ENCODE data around the gene MIR17HG. TPM values are rescaled to one million over a fixed set of nuclear protein-coding genes. Genes with fewer than 3 reads are reported as not detected.

Gene MIR17HG
- total RNA-seq: 10 to 100 TPM; 22.8 to 23.0 TPM
- 22.8 TPM for polyA plus RNA-seq (2013, experiment 1 of 2)
- polyA plus RNA-seq (2013, experiment 2 of 2): 23.4 TPM
- long read RNA-seq, experiment 1, partial matches to known transcripts: 0 of 3 reads
- long read RNA-seq, experiment 1, other reads (novel, unspliced or antisense): 2 of 3 reads
- long read RNA-seq, experiment 2, partial matches to known transcripts: 0 of 1 reads
- long read RNA-seq, experiment 2, other reads (novel, unspliced or antisense): 1 of 1 reads
- long read RNA-seq, experiment 3: 0 reads
- long read RNA-seq, experiment 4: 0 reads

- peak within 1 kb of the TSS; percentile 88 for H3K4me3 ChIP-seq (ENCODE audit: low read length)
- TF ChIP-seq, protein P1, sequence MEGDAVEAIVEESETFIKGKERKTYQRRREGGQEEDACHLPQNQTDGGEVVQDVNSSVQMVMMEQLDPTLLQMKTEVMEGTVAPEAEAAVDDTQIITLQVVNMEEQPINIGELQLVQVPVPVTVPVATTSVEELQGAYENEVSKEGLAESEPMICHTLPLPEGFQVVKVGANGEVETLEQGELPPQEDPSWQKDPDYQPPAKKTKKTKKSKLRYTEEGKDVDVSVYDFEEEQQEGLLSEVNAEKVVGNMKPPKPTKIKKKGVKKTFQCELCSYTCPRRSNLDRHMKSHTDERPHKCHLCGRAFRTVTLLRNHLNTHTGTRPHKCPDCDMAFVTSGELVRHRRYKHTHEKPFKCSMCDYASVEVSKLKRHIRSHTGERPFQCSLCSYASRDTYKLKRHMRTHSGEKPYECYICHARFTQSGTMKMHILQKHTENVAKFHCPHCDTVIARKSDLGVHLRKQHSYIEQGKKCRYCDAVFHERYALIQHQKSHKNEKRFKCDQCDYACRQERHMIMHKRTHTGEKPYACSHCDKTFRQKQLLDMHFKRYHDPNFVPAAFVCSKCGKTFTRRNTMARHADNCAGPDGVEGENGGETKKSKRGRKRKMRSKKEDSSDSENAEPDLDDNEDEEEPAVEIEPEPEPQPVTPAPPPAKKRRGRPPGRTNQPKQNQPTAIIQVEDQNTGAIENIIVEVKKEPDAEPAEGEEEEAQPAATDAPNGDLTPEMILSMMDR (conservative IDR thresholded peaks at IDR 0.05): no peak
- peak within 1 kb of the TSS; percentile 94 for H3K27ac ChIP-seq (ENCODE audit: low read depth, low read length)
- peak within 1 kb of the TSS; percentile 79 for H3K9ac ChIP-seq (ENCODE audit: extremely low read depth, low read length, poor library complexity, severe bottlenecking)
- Mint-ChIP-seq H3K4me3 (peak within 1 kb of the TSS; percentile 77), H3K27ac (peak within 1 kb of the TSS; percentile 95), H3K9me3 (no peaks in the 10 kb centered on the region), H3K27me3 (ENCODE audit: insufficient read depth) (peaks cover 15% of the 10 kb centered on the region), H3K4me1 (peaks cover 22% of the 10 kb centered on the region), H3K36me3 (ENCODE audit: low read depth) (peaks cover 35% of the 10 kb centered on the region)
- H3K4me1 ChIP-seq (ENCODE audit: control insufficient read depth, insufficient read depth, low read length): peaks cover 2% of the 10 kb centered on the region
- WGBS, 2 experiments (ENCODE audit: insufficient coverage in 1 of 2, insufficient read length in 1 of 2): 0% methylated on average over 19 to 103 of the region's 103 CpGs
- H3K36me3 ChIP-seq (ENCODE audit: control insufficient read depth, insufficient read depth, low read length): peaks cover 32% of the 10 kb centered on the region
- peak; percentile 95 for DNase-seq
- H3K9me3 ChIP-seq (ENCODE audit: control insufficient read depth, low read length): no peaks in the 10 kb centered on the region
- H3K27me3 ChIP-seq (ENCODE audit: control insufficient read depth, insufficient read depth, low read length, poor library complexity, severe bottlenecking): peaks cover 10% of the 10 kb centered on the region
Measured at GRCh38 chr13:91347202-91347995, at the start of gene MIR17HG. TSS of gene MIR17HG (plus strand) at chr13:91347687.

GRCh38 chr13:91298060-91298459 is 49.4 kb upstream of the MIR17HG start:
- Mint-ChIP-seq H3K36me3 (ENCODE audit: low read depth) (no peaks in the 10 kb centered on the region), H3K27ac (no peak overlapping the region), H3K4me1 (no peaks in the 10 kb centered on the region), H3K4me3 (no peak overlapping the region), H3K9me3 (no peaks in the 10 kb centered on the region), H3K27me3 (ENCODE audit: insufficient read depth) (no peaks in the 10 kb centered on the region)
- TF ChIP-seq, protein P1 (conservative IDR thresholded peaks at IDR 0.05): no peak
- DNase-seq: no peak
- no peaks in the 10 kb centered on the region for H3K4me1 ChIP-seq (ENCODE audit: control insufficient read depth, insufficient read depth, low read length)
- no peak overlapping the region for H3K27ac ChIP-seq (ENCODE audit: low read depth, low read length)
- no peaks in the 10 kb centered on the region for H3K36me3 ChIP-seq (ENCODE audit: control insufficient read depth, insufficient read depth, low read length)
- no CpG with 5 or more reads among the region's 1 CpG for WGBS, 2 experiments (ENCODE audit: insufficient coverage in 1 of 2, insufficient read length in 1 of 2)
- no peaks in the 10 kb centered on the region for H3K27me3 ChIP-seq (ENCODE audit: control insufficient read depth, insufficient read depth, low read length, poor library complexity, severe bottlenecking)
- H3K9me3 ChIP-seq (ENCODE audit: control insufficient read depth, low read length): no peaks in the 10 kb centered on the region
- H3K9ac ChIP-seq (ENCODE audit: extremely low read depth, low read length, poor library complexity, severe bottlenecking): no peak overlapping the region
- H3K4me3 ChIP-seq (ENCODE audit: low read length): no peak overlapping the region

DNA sequence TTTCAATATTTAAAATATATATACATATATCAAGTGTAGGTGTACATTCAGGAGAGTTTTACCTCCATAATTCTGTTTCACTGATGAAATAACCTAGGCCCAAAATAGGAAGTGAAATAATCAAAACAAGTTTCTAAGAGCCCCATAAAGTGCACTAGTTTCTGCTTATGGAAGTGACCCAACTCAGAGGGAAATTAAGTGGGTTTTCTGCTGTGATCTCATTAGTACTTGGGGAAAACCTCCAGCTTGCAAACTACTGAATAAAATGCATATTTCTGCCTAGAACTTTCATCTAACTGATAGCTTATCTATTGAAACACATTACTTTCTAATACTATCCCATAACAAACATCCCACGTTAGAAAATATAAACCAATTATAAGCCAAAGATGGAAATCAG is 45.4 kb upstream of the MIR17HG start:
- Mint-ChIP-seq H3K27ac (no peak overlapping the region), H3K4me1 (no peaks in the 10 kb centered on the region), H3K27me3 (ENCODE audit: insufficient read depth) (no peaks in the 10 kb centered on the region), H3K4me3 (no peak overlapping the region), H3K9me3 (peaks cover 6% of the 10 kb centered on the region), H3K36me3 (ENCODE audit: low read depth) (no peaks in the 10 kb centered on the region)
- Histone ChIP-seq H3K27ac (ENCODE audit: low read depth, low read length) (no peak overlapping the region), H3K4me3 (ENCODE audit: low read length) (no peak overlapping the region), H3K36me3 (ENCODE audit: control insufficient read depth, insufficient read depth, low read length) (no peaks in the 10 kb centered on the region), H3K9me3 (ENCODE audit: control insufficient read depth, low read length) (peaks cover 6% of the 10 kb centered on the region), H3K27me3 (ENCODE audit: control insufficient read depth, insufficient read depth, low read length, poor library complexity, severe bottlenecking) (no peaks in the 10 kb centered on the region), H3K4me1 (ENCODE audit: control insufficient read depth, insufficient read depth, low read length) (no peaks in the 10 kb centered on the region), H3K9ac (ENCODE audit: extremely low read depth, low read length, poor library complexity, severe bottlenecking) (no peak overlapping the region)
- TF ChIP-seq, protein P1 (conservative IDR thresholded peaks at IDR 0.05): no peak
- no peak for DNase-seq
- 100% methylated on average over 1 of the region's 1 CpG; no CpG with 5 or more reads in 1 of the 2 experiments for WGBS, 2 experiments (ENCODE audit: insufficient coverage in 1 of 2, insufficient read length in 1 of 2)
